Measurements from ENCODE around the gene FOXE1. TPM values are rescaled to one million over a fixed set of nuclear protein-coding genes. Genes with fewer than 3 reads are reported as not detected.
A peak's percentile ranks its signal among the peaks of the same experiment; 100 is the strongest.

FOXE1 gene
- total RNA-seq, result not detected

- DNase-seq, result no peak
- Mint-ChIP-seq H3K27ac (no peak within 1 kb of the TSS), H3K27me3 (peaks cover 90% of the 10 kb centered on the region), H3K9me3 (no peaks in the 10 kb centered on the region), H3K4me3 (peak within 1 kb of the TSS; percentile 80), H3K4me1 (peaks cover 26% of the 10 kb centered on the region), H3K36me3 (no peaks in the 10 kb centered on the region)
Observed at GRCh38 chr9:97853056-97853843, at the start of gene FOXE1. Gene FOXE1, plus strand, starts transcription at chr9:97853226. Its CDS starts 689 bp downstream, at chr9:97853915.

GRCh38 chr9:97804059-97804365, 49.0 kb upstream of the FOXE1 start:
- H3K27me3 Mint-ChIP-seq, result peaks cover 33% of the 10 kb centered on the region
- no peak for DNase-seq
- H3K4me3 Mint-ChIP-seq, result peak overlapping the region; percentile 53
- peaks cover 4% of the 10 kb centered on the region for H3K4me1 Mint-ChIP-seq
- H3K27ac Mint-ChIP-seq, result peak overlapping the region; percentile 54
- H3K9me3 Mint-ChIP-seq, result no peaks in the 10 kb centered on the region
- no peaks in the 10 kb centered on the region for H3K36me3 Mint-ChIP-seq

GRCh38 chr9:97806721-97807120, 46.3 kb upstream of the FOXE1 start:
- no peak for DNase-seq
- no peak overlapping the region for H3K4me3 Mint-ChIP-seq
- no peaks in the 10 kb centered on the region for H3K36me3 Mint-ChIP-seq
- peaks cover 7% of the 10 kb centered on the region for H3K4me1 Mint-ChIP-seq
- H3K27me3 Mint-ChIP-seq, result peaks cover 35% of the 10 kb centered on the region
- no peaks in the 10 kb centered on the region for H3K9me3 Mint-ChIP-seq
- H3K27ac Mint-ChIP-seq, result no peak overlapping the region

GRCh38 chr9:97807681-97808080, 45.3 kb upstream of the FOXE1 start:
- Mint-ChIP-seq H3K27ac (no peak overlapping the region), H3K4me3 (no peak overlapping the region), H3K9me3 (no peaks in the 10 kb centered on the region), H3K4me1 (peaks cover 8% of the 10 kb centered on the region), H3K27me3 (peaks cover 35% of the 10 kb centered on the region), H3K36me3 (no peaks in the 10 kb centered on the region)
- no peak for DNase-seq

- no peak overlapping the region for H3K4me3 Mint-ChIP-seq
- no peak overlapping the region for H3K27ac Mint-ChIP-seq
- DNase-seq, result no peak
- H3K36me3 Mint-ChIP-seq, result no peaks in the 10 kb centered on the region
- peaks cover 6% of the 10 kb centered on the region for H3K4me1 Mint-ChIP-seq
- peaks cover 35% of the 10 kb centered on the region for H3K27me3 Mint-ChIP-seq
- no peaks in the 10 kb centered on the region for H3K9me3 Mint-ChIP-seq
Observed at GRCh38 chr9:97808415-97808814, 44.6 kb upstream of the FOXE1 start.

GRCh38 chr9:97808972-97809371, 44.1 kb upstream of the FOXE1 start:
- DNase-seq, result no peak
- H3K4me3 Mint-ChIP-seq, result no peak overlapping the region
- H3K36me3 Mint-ChIP-seq, result no peaks in the 10 kb centered on the region
- H3K4me1 Mint-ChIP-seq, result peaks cover 6% of the 10 kb centered on the region
- H3K27me3 Mint-ChIP-seq, result peaks cover 33% of the 10 kb centered on the region
- H3K9me3 Mint-ChIP-seq, result no peaks in the 10 kb centered on the region
- H3K27ac Mint-ChIP-seq, result no peak overlapping the region

GRCh38 chr9:97809666-97810344, 43.2 kb upstream of the FOXE1 start:
- no peaks in the 10 kb centered on the region for H3K9me3 Mint-ChIP-seq
- H3K27me3 Mint-ChIP-seq, result peaks cover 27% of the 10 kb centered on the region
- no peak overlapping the region for H3K27ac Mint-ChIP-seq
- H3K4me1 Mint-ChIP-seq, result peaks cover 6% of the 10 kb centered on the region
- no peak for DNase-seq
- no peaks in the 10 kb centered on the region for H3K36me3 Mint-ChIP-seq
- H3K4me3 Mint-ChIP-seq, result no peak overlapping the region

- Mint-ChIP-seq H3K36me3 (no peaks in the 10 kb centered on the region), H3K27me3 (peaks cover 16% of the 10 kb centered on the region), H3K4me1 (peaks cover 6% of the 10 kb centered on the region), H3K4me3 (no peak overlapping the region), H3K9me3 (no peaks in the 10 kb centered on the region), H3K27ac (no peak overlapping the region)
- no peak for DNase-seq
Observed at GRCh38 chr9:97811533-97812246, 41.3 kb upstream of the FOXE1 start.

GRCh38 chr9:97812247-97812543, 40.8 kb upstream of the FOXE1 start:
- no peak overlapping the region for H3K4me3 Mint-ChIP-seq
- H3K9me3 Mint-ChIP-seq, result no peaks in the 10 kb centered on the region
- H3K27ac Mint-ChIP-seq, result no peak overlapping the region
- H3K36me3 Mint-ChIP-seq, result no peaks in the 10 kb centered on the region
- peaks cover 5% of the 10 kb centered on the region for H3K4me1 Mint-ChIP-seq
- peaks cover 14% of the 10 kb centered on the region for H3K27me3 Mint-ChIP-seq
- no peak for DNase-seq

- no peaks in the 10 kb centered on the region for H3K9me3 Mint-ChIP-seq
- no peak overlapping the region for H3K27ac Mint-ChIP-seq
- no peaks in the 10 kb centered on the region for H3K36me3 Mint-ChIP-seq
- peaks cover 16% of the 10 kb centered on the region for H3K27me3 Mint-ChIP-seq
- peaks cover 5% of the 10 kb centered on the region for H3K4me1 Mint-ChIP-seq
- no peak overlapping the region for H3K4me3 Mint-ChIP-seq
- DNase-seq, result no peak
Observed at GRCh38 chr9:97813072-97813471, 40.0 kb upstream of the FOXE1 start.

- no peaks in the 10 kb centered on the region for H3K36me3 Mint-ChIP-seq
- no peaks in the 10 kb centered on the region for H3K4me1 Mint-ChIP-seq
- H3K27ac Mint-ChIP-seq, result no peak overlapping the region
- H3K4me3 Mint-ChIP-seq, result no peak overlapping the region
- no peak for DNase-seq
- peaks cover 2% of the 10 kb centered on the region for H3K9me3 Mint-ChIP-seq
- H3K27me3 Mint-ChIP-seq, result peaks cover 51% of the 10 kb centered on the region
Observed at GRCh38 chr9:97819735-97820134, 33.3 kb upstream of the FOXE1 start.

GRCh38 chr9:97820373-97820772, 32.7 kb upstream of the FOXE1 start:
- Mint-ChIP-seq H3K4me1 (no peaks in the 10 kb centered on the region), H3K4me3 (no peak overlapping the region), H3K27ac (no peak overlapping the region), H3K36me3 (no peaks in the 10 kb centered on the region), H3K9me3 (peaks cover 2% of the 10 kb centered on the region), H3K27me3 (peaks cover 57% of the 10 kb centered on the region)
- DNase-seq, result no peak

- no peak overlapping the region for H3K27ac Mint-ChIP-seq
Observed at GRCh38 chr9:97830884-97831829, 21.9 kb upstream of the FOXE1 start.

GRCh38 chr9:97831843-97832636, 21.0 kb upstream of the FOXE1 start:
- H3K4me1 Mint-ChIP-seq, result no peaks in the 10 kb centered on the region
- no peaks in the 10 kb centered on the region for H3K9me3 Mint-ChIP-seq
- H3K27ac Mint-ChIP-seq, result no peak overlapping the region
- H3K27me3 Mint-ChIP-seq, result peaks cover 12% of the 10 kb centered on the region
- DNase-seq, result no peak
- no peaks in the 10 kb centered on the region for H3K36me3 Mint-ChIP-seq
- H3K4me3 Mint-ChIP-seq, result no peak overlapping the region

More at GRCh38 chr9:97830884-97831829, 21.9 kb upstream of the FOXE1 start:
- Mint-ChIP-seq H3K9me3 (no peaks in the 10 kb centered on the region), H3K4me1 (no peaks in the 10 kb centered on the region), H3K27me3 (peaks cover 14% of the 10 kb centered on the region), H3K36me3 (no peaks in the 10 kb centered on the region), H3K4me3 (no peak overlapping the region)
- no peak for DNase-seq

Measured in activated naive CD8-positive, alpha-beta T cell treated with anti-CD3 and anti-CD28 coated beads for 36 hours (primary cell).